GM23338 (cell line): ENCODE measurements around the gene TMEM140. TPM values are rescaled to one million over a fixed set of nuclear protein-coding genes. Genes with fewer than 3 reads are reported as not detected.

Experiments used
- ATAC-seq: fragments of 200-7000 bp; cut with Tn5 transposase; 3 replicates; pipeline ENCODE4 v1.9.1; 2020
- DNase-seq: peaks from one replicate; pipeline ENCODE4 v3.0.0-alpha.2; 2015; ENCODE audit warnings: low spot score
- H2AFZ ChIP-seq: fragments of 200-600 bp; sonication (generic); 2 replicates; pipeline ENCODE4 v1.8.0; 2016; ENCODE audit warnings: antibody characterized with exemption, mild to moderate bottlenecking, moderate library complexity
- H3F3A ChIP-seq: fragments of 200-600 bp; sonication (generic); replicated peaks from 2 replicates; pipeline ENCODE4 v1.8.0; 2017; ENCODE audit warnings: antibody characterized with exemption, mixed run types, low read depth
- H3K27ac ChIP-seq: fragments of 200-600 bp; sonication (generic); 2 replicates; pipeline ENCODE4 v1.6.1; 2016; ENCODE audit warnings: low read depth
- H3K27me3 ChIP-seq: fragments of 200-600 bp; sonication (generic); 2 replicates; pipeline ENCODE4 v1.8.0; 2016; ENCODE audit warnings: mild to moderate bottlenecking, mixed run types, moderate library complexity; ENCODE audit not compliant: insufficient read depth
- H3K36me3 ChIP-seq: fragments of 200-600 bp; sonication (generic); 2 replicates; pipeline ENCODE4 v1.8.0; 2016; ENCODE audit warnings: mild to moderate bottlenecking; ENCODE audit not compliant: insufficient read depth
- H3K4me1 ChIP-seq: fragments of 200-600 bp; sonication (generic); 2 replicates; pipeline ENCODE4 v1.8.0; 2016; ENCODE audit warnings: mild to moderate bottlenecking, moderate library complexity; ENCODE audit not compliant: insufficient read depth
- H3K4me2 ChIP-seq: fragments of 200-600 bp; sonication (generic); 2 replicates; pipeline ENCODE4 v1.7.1; 2017; ENCODE audit warnings: mixed run types
- H3K4me3 ChIP-seq: fragments of 200-600 bp; sonication (generic); 2 replicates; pipeline ENCODE4 v1.6.1; 2016; ENCODE audit warnings: mixed run types
- H3K79me2 ChIP-seq: fragments of 200-600 bp; sonication (generic); replicated peaks from 2 replicates; pipeline ENCODE4 v1.8.0; 2017; ENCODE audit warnings: mild to moderate bottlenecking; ENCODE audit not compliant: insufficient read depth
- H3K9me2 ChIP-seq: fragments of 200-600 bp; sonication (generic); 2 replicates; pipeline ENCODE4 v1.8.0; 2017; ENCODE audit not compliant: insufficient read depth
- H4K20me1 ChIP-seq: fragments of 200-600 bp; sonication (generic); replicated peaks from 2 replicates; pipeline ENCODE4 v1.8.0; 2017; ENCODE audit warnings: mild to moderate bottlenecking; ENCODE audit not compliant: insufficient read depth
- H3K27ac Mint-ChIP-seq: 2 replicates; pipeline ENCODE4 v1.8.0; 2020; ENCODE audit warnings: inconsistent platforms, mild to moderate bottlenecking, moderate library complexity, mixed read lengths
- H3K27me3 Mint-ChIP-seq: 3 replicates; pipeline ENCODE4 v1.8.0; 2022; ENCODE audit warnings: low read depth, mild to moderate bottlenecking, moderate library complexity, mixed read lengths, inconsistent platforms; ENCODE audit not compliant: insufficient read depth, poor library complexity
- H3K36me3 Mint-ChIP-seq: 3 replicates; pipeline ENCODE4 v1.8.0; 2021; ENCODE audit warnings: low read depth, mild to moderate bottlenecking, inconsistent platforms, moderate library complexity, mixed read lengths
- H3K4me1 Mint-ChIP-seq: 3 replicates; pipeline ENCODE4 v1.8.0; 2020; ENCODE audit warnings: mild to moderate bottlenecking, inconsistent platforms, mixed read lengths
- H3K4me3 Mint-ChIP-seq: 3 replicates; pipeline ENCODE4 v1.8.0; 2021; ENCODE audit warnings: moderate library complexity, mild to moderate bottlenecking, inconsistent platforms, mixed read lengths
- H3K9me3 Mint-ChIP-seq: 3 replicates; pipeline ENCODE4 v1.8.0; 2020; ENCODE audit warnings: moderate library complexity, mild to moderate bottlenecking, inconsistent platforms, mixed read lengths
- EZH2 ChIP-seq: fragments of 200-600 bp; sonication (generic); IDR thresholded peaks from one replicate; pipeline ENCODE4 v1.8.0; 2017; ENCODE audit warnings: antibody characterized with exemption, mild to moderate bottlenecking, low read depth; ENCODE audit not compliant: unreplicated experiment
- EZH2phosphoT487 ChIP-seq: fragments of 200-600 bp; sonication (generic); IDR thresholded peaks from one replicate; pipeline ENCODE4 v1.8.1; 2018; ENCODE audit warnings: antibody characterized with exemption; ENCODE audit not compliant: unreplicated experiment
- NANOG ChIP-seq: IDR thresholded peaks from 2 replicates; pipeline ENCODE4 v1.6.1; 2016; ENCODE audit warnings: antibody characterized with exemption, borderline replicate concordance
- ZNF114 ChIP-seq: fragments of 250-450 bp; sonication (Bioruptor Pico); IDR thresholded peaks from 2 replicates; pipeline ENCODE4 v1.5.0; 2020; ENCODE audit warnings: mild to moderate bottlenecking, moderate library complexity
- ZNF331 ChIP-seq: fragments of 250-450 bp; sonication (Bioruptor Pico); IDR thresholded peaks from 2 replicates; pipeline ENCODE4 v1.5.0; 2020; ENCODE audit warnings: low read depth, mild to moderate bottlenecking, moderate library complexity
- polyA plus RNA-seq: library from polyadenylated mRNA; unstranded; fragments of >200 nt; fragmentation: Nextera tagmentation; extraction: Ambion mirVana; gene quantifications from 2 replicates; pipeline ENCODE4 v1.2.1, GENCODE V29; 2016
- total RNA-seq: library from RNA; depleted of rRNA; stranded (reverse); fragments of >200 nt; shearing (Covaris generic); gene quantifications from 2 replicates; pipeline ENCODE4 v1.2.3, GENCODE V29; 2014
- TF ChIP-seq, protein P1 (sequence below): IDR thresholded peaks from one replicate; pipeline ENCODE4 v1.6.1; 2018; ENCODE audit warnings: antibody characterized with exemption; ENCODE audit not compliant: unreplicated experiment
- TF ChIP-seq, protein P2 (sequence below), 2 experiments: fragments of 200-600 bp in 1 of 2; sonication (generic) in 1 of 2; conservative IDR thresholded peaks; 2 replicates each; pipeline versions ENCODE4 v1.5.1 to v1.6.1; 2016 to 2017; ENCODE audit warnings: antibody characterized with exemption in 2 of 2, low read depth in 2 of 2, mild to moderate bottlenecking in 2 of 2, moderate library complexity in 1 of 2
- TF ChIP-seq, protein P3 (sequence below): IDR thresholded peaks from 2 replicates; pipeline ENCODE4 v1.6.1; 2016; ENCODE audit warnings: antibody characterized with exemption

Gene TMEM140
- total and polyA plus RNA-seq, 2 experiments from 2014 or later: 2.7 TPM; not detected in 1

DNA sequence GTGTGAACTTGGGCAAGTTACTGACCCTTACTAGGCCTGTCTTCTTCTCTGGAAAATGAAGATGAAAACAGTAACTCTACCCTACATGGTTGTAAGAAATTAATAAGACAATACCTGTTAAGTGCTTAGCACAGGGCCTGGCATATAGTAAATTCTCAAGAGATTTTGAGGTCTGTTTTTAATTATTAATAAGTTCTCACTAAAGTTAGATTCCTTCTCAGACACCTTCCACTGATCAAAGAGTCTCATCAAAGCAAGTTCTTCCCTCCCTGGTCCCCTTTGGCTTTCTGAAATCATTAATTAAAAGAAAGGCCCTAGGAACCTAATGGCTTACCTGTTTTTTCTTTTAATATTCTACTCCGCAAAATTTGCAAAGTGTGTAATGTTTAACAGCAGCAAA lies 4.6 kb downstream of the TMEM140 start (continued):
- TF ChIP-seq, protein P1, sequence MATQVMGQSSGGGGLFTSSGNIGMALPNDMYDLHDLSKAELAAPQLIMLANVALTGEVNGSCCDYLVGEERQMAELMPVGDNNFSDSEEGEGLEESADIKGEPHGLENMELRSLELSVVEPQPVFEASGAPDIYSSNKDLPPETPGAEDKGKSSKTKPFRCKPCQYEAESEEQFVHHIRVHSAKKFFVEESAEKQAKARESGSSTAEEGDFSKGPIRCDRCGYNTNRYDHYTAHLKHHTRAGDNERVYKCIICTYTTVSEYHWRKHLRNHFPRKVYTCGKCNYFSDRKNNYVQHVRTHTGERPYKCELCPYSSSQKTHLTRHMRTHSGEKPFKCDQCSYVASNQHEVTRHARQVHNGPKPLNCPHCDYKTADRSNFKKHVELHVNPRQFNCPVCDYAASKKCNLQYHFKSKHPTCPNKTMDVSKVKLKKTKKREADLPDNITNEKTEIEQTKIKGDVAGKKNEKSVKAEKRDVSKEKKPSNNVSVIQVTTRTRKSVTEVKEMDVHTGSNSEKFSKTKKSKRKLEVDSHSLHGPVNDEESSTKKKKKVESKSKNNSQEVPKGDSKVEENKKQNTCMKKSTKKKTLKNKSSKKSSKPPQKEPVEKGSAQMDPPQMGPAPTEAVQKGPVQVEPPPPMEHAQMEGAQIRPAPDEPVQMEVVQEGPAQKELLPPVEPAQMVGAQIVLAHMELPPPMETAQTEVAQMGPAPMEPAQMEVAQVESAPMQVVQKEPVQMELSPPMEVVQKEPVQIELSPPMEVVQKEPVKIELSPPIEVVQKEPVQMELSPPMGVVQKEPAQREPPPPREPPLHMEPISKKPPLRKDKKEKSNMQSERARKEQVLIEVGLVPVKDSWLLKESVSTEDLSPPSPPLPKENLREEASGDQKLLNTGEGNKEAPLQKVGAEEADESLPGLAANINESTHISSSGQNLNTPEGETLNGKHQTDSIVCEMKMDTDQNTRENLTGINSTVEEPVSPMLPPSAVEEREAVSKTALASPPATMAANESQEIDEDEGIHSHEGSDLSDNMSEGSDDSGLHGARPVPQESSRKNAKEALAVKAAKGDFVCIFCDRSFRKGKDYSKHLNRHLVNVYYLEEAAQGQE: no peak
- TF ChIP-seq, protein P2, sequence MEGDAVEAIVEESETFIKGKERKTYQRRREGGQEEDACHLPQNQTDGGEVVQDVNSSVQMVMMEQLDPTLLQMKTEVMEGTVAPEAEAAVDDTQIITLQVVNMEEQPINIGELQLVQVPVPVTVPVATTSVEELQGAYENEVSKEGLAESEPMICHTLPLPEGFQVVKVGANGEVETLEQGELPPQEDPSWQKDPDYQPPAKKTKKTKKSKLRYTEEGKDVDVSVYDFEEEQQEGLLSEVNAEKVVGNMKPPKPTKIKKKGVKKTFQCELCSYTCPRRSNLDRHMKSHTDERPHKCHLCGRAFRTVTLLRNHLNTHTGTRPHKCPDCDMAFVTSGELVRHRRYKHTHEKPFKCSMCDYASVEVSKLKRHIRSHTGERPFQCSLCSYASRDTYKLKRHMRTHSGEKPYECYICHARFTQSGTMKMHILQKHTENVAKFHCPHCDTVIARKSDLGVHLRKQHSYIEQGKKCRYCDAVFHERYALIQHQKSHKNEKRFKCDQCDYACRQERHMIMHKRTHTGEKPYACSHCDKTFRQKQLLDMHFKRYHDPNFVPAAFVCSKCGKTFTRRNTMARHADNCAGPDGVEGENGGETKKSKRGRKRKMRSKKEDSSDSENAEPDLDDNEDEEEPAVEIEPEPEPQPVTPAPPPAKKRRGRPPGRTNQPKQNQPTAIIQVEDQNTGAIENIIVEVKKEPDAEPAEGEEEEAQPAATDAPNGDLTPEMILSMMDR (conservative IDR thresholded peaks at IDR 0.05; ENCODE audit: low read depth in 2 of 2): no peak
- TF ChIP-seq EZH2phosphoT487: no peak
- TF ChIP-seq, protein P3, sequence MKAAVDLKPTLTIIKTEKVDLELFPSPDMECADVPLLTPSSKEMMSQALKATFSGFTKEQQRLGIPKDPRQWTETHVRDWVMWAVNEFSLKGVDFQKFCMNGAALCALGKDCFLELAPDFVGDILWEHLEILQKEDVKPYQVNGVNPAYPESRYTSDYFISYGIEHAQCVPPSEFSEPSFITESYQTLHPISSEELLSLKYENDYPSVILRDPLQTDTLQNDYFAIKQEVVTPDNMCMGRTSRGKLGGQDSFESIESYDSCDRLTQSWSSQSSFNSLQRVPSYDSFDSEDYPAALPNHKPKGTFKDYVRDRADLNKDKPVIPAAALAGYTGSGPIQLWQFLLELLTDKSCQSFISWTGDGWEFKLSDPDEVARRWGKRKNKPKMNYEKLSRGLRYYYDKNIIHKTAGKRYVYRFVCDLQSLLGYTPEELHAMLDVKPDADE: no peak
- no peak for TF ChIP-seq EZH2

DNA sequence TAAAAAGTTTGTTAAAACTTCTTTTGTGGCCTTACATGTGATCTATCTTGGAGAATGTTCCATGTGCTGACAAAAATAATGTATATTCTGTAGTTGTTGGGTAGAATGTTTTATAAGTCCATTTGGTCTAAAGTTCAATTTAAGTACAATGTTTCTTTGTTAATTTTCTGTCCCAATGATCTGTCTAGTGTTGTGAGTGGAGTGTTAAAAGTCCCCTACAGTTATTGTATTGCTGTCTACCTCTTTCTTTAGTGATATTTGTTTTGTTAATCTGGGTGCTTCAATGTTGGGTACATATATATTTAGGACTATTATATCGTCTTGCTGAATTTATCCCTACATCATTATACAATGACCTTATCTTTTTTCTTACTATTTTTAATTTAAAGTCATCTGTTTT lies 6.9 kb downstream of the TMEM140 start:
- Mint-ChIP-seq H3K4me1 (peaks cover 8% of the 10 kb centered on the region), H3K4me3 (no peak overlapping the region), H3K36me3 (peaks cover 48% of the 10 kb centered on the region), H3K27ac (no peak overlapping the region), H3K9me3 (peaks cover 59% of the 10 kb centered on the region), H3K27me3 (no peaks in the 10 kb centered on the region)
- no peaks in the 10 kb centered on the region for H3F3A ChIP-seq
- DNase-seq (no peak), ATAC-seq (no peak)
- H2AFZ ChIP-seq: no peak overlapping the region
- no peaks in the 10 kb centered on the region for H4K20me1 ChIP-seq
- H3K4me2 ChIP-seq: no peak overlapping the region
- H3K4me3 ChIP-seq: no peak overlapping the region
- no peaks in the 10 kb centered on the region for H3K27me3 ChIP-seq
- TF ChIP-seq, protein P2 (conservative IDR thresholded peaks at IDR 0.05; ENCODE audit: low read depth in 2 of 2): no peak
- no peak for TF ChIP-seq NANOG
- no peak for TF ChIP-seq ZNF331
- no peak for TF ChIP-seq ZNF114 (CRISPR knock-in tag)
- TF ChIP-seq, protein P1: no peak
- H3K36me3 ChIP-seq: peaks cover 5% of the 10 kb centered on the region; the same call in 1 of the 2 replicates
- H3K79me2 ChIP-seq: no peaks in the 10 kb centered on the region
- no peak overlapping the region for H3K27ac ChIP-seq
- peaks cover 5% of the 10 kb centered on the region; the same call in 1 of the 2 replicates for H3K9me2 ChIP-seq
- H3K4me1 ChIP-seq: peaks cover 6% of the 10 kb centered on the region; the same call in 1 of the 2 replicates
